ENCODE results near the gene DCK.

DNA sequence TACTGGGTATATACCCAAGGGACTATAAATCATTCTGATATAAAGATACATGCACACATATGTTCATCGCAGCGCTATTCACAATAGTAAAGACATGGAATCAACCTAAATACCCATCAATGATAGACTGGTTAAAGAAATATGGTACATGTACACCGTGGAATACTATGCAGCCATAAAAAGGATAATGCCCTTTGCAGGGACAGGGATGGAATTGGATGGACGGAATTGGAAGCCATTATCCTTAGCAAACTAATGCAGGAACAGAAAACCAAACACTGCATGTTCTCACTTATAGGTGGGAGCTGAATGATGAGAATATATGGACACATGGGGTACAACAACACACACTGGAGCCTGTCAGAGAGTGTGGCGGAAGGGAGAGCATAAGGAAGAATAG, 55.9 kb downstream of the DCK start:
- TF ChIP-seq POLR2A (IDR thresholded peaks at IDR 0.05), result no peak
- TF ChIP-seq, protein P1, sequence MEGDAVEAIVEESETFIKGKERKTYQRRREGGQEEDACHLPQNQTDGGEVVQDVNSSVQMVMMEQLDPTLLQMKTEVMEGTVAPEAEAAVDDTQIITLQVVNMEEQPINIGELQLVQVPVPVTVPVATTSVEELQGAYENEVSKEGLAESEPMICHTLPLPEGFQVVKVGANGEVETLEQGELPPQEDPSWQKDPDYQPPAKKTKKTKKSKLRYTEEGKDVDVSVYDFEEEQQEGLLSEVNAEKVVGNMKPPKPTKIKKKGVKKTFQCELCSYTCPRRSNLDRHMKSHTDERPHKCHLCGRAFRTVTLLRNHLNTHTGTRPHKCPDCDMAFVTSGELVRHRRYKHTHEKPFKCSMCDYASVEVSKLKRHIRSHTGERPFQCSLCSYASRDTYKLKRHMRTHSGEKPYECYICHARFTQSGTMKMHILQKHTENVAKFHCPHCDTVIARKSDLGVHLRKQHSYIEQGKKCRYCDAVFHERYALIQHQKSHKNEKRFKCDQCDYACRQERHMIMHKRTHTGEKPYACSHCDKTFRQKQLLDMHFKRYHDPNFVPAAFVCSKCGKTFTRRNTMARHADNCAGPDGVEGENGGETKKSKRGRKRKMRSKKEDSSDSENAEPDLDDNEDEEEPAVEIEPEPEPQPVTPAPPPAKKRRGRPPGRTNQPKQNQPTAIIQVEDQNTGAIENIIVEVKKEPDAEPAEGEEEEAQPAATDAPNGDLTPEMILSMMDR (IDR thresholded peaks at IDR 0.05), result no peak
- no peak for TF ChIP-seq EP300 (IDR thresholded peaks at IDR 0.05)
